ENCODE results near the gene SFRP4.

- TF ChIP-seq CBX5 (IDR thresholded peaks at IDR 0.05; ENCODE audit: low read depth) (no peak), CHD2 (IDR thresholded peaks at IDR 0.05; ENCODE audit: borderline replicate concordance, low read depth, low read length) (no peak), CEBPB (IDR thresholded peaks at IDR 0.05; ENCODE audit: borderline replicate concordance in 1 of 2, low read depth in 2 of 2, low read length in 2 of 2) (no peak), CTCF (IDR thresholded peaks at IDR 0.05 in 2 of 3, conservative IDR thresholded peaks at IDR 0.05 in 1 of 3; ENCODE audit: control insufficient read depth in 2 of 3, extremely low read depth in 1 of 3, insufficient read depth in 1 of 3, low read depth in 3 of 3, low read length in 3 of 3) (no peak), CREB1 (IDR thresholded peaks at IDR 0.05; ENCODE audit: low read depth) (no peak), JUND (IDR thresholded peaks at IDR 0.05; ENCODE audit: low read depth, low read length) (no peak), REST (IDR thresholded peaks at IDR 0.05; ENCODE audit: low read depth, low read length) (no peak), NRF1 (conservative IDR thresholded peaks at IDR 0.05; ENCODE audit: low read depth, low read length) (no peak), BRCA1 (IDR thresholded peaks at IDR 0.05; ENCODE audit: low read depth, low read length) (no peak), EZH2 (IDR thresholded peaks at IDR 0.05; ENCODE audit: borderline replicate concordance, control insufficient read depth, low read depth, low read length) (no peak), SRF (IDR thresholded peaks at IDR 0.05; ENCODE audit: low read depth in 2 of 2, low read length in 2 of 2) (no peak)
- TF ChIP-seq, protein P1, sequence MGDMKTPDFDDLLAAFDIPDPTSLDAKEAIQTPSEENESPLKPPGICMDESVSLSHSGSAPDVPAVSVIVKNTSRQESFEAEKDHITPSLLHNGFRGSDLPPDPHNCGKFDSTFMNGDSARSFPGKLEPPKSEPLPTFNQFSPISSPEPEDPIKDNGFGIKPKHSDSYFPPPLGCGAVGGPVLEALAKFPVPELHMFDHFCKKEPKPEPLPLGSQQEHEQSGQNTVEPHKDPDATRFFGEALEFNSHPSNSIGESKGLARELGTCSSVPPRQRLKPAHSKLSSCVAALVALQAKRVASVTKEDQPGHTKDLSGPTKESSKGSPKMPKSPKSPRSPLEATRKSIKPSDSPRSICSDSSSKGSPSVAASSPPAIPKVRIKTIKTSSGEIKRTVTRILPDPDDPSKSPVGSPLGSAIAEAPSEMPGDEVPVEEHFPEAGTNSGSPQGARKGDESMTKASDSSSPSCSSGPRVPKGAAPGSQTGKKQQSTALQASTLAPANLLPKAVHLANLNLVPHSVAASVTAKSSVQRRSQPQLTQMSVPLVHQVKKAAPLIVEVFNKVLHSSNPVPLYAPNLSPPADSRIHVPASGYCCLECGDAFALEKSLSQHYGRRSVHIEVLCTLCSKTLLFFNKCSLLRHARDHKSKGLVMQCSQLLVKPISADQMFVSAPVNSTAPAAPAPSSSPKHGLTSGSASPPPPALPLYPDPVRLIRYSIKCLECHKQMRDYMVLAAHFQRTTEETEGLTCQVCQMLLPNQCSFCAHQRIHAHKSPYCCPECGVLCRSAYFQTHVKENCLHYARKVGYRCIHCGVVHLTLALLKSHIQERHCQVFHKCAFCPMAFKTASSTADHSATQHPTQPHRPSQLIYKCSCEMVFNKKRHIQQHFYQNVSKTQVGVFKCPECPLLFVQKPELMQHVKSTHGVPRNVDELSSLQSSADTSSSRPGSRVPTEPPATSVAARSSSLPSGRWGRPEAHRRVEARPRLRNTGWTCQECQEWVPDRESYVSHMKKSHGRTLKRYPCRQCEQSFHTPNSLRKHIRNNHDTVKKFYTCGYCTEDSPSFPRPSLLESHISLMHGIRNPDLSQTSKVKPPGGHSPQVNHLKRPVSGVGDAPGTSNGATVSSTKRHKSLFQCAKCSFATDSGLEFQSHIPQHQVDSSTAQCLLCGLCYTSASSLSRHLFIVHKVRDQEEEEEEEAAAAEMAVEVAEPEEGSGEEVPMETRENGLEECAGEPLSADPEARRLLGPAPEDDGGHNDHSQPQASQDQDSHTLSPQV (IDR thresholded peaks at IDR 0.05): no peak
- TF ChIP-seq, protein P2, sequence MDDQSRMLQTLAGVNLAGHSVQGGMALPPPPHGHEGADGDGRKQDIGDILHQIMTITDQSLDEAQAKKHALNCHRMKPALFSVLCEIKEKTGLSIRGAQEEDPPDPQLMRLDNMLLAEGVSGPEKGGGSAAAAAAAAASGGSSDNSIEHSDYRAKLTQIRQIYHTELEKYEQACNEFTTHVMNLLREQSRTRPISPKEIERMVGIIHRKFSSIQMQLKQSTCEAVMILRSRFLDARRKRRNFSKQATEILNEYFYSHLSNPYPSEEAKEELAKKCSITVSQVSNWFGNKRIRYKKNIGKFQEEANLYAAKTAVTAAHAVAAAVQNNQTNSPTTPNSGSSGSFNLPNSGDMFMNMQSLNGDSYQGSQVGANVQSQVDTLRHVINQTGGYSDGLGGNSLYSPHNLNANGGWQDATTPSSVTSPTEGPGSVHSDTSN (IDR thresholded peaks at IDR 0.05; ENCODE audit: insufficient replicate concordance, low read depth, low read length): no peak
- TF ChIP-seq, protein P3, sequence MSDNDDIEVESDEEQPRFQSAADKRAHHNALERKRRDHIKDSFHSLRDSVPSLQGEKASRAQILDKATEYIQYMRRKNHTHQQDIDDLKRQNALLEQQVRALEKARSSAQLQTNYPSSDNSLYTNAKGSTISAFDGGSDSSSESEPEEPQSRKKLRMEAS (IDR thresholded peaks at IDR 0.05; ENCODE audit: low read depth, low read length): no peak
Observed at GRCh38 chr7:37928878-37929277, 12.3 kb upstream of the SFRP4 start.

All from GM12878 (cell line).